ENCODE measurements around the gene ZNF12.

The ZNF12 gene

GRCh38 chr7:6647080-6647479 is 59.7 kb downstream of the ZNF12 start:
- Mint-ChIP-seq H3K27ac (no peak overlapping the region), H3K36me3 (peaks cover 28% of the 10 kb centered on the region), H3K9me3 (no peaks in the 10 kb centered on the region), H3K27me3 (no peaks in the 10 kb centered on the region), H3K4me3 (no peak overlapping the region), H3K4me1 (no peaks in the 10 kb centered on the region)
- ATAC-seq (ENCODE audit: low read depth) (no peak), DNase-seq (ENCODE audit: low spot score in 2 of 2) (no peak)

GRCh38 chr7:6646465-6646864 is 60.3 kb downstream of the ZNF12 start:
- no peak overlapping the region for H3K27ac Mint-ChIP-seq
- ATAC-seq (ENCODE audit: low read depth) (no peak), DNase-seq (ENCODE audit: low spot score in 2 of 2) (no peak)
- peaks cover 32% of the 10 kb centered on the region for H3K36me3 Mint-ChIP-seq
- H3K9me3 Mint-ChIP-seq, result no peaks in the 10 kb centered on the region
- peaks cover 3% of the 10 kb centered on the region for H3K4me1 Mint-ChIP-seq
- H3K4me3 Mint-ChIP-seq, result no peak overlapping the region
- H3K27me3 Mint-ChIP-seq, result no peaks in the 10 kb centered on the region

GRCh38 chr7:6644728-6645127 is 62.0 kb downstream of the ZNF12 start:
- no peak for ATAC-seq (ENCODE audit: low read depth)
- H3K36me3 Mint-ChIP-seq, result peaks cover 28% of the 10 kb centered on the region
- H3K4me3 Mint-ChIP-seq, result no peak overlapping the region
- no peaks in the 10 kb centered on the region for H3K27me3 Mint-ChIP-seq
- no peak for DNase-seq (ENCODE audit: low spot score in 2 of 2)
- no peaks in the 10 kb centered on the region for H3K9me3 Mint-ChIP-seq
- H3K27ac Mint-ChIP-seq, result no peak overlapping the region
- H3K4me1 Mint-ChIP-seq, result peaks cover 7% of the 10 kb centered on the region

- Mint-ChIP-seq H3K27me3 (no peaks in the 10 kb centered on the region), H3K4me3 (no peak overlapping the region), H3K27ac (no peak overlapping the region), H3K36me3 (peaks cover 28% of the 10 kb centered on the region), H3K9me3 (no peaks in the 10 kb centered on the region), H3K4me1 (peaks cover 9% of the 10 kb centered on the region)
- ATAC-seq (ENCODE audit: low read depth) (no peak), DNase-seq (ENCODE audit: low spot score in 2 of 2) (no peak)
Measured at GRCh38 chr7:6643915-6644625, 62.7 kb downstream of the ZNF12 start.

GRCh38 chr7:6642861-6643640 is 63.7 kb downstream of the ZNF12 start:
- H3K36me3 Mint-ChIP-seq, result peaks cover 25% of the 10 kb centered on the region
- no peak overlapping the region for H3K4me3 Mint-ChIP-seq
- ATAC-seq (ENCODE audit: low read depth), result no peak
- H3K4me1 Mint-ChIP-seq, result peaks cover 15% of the 10 kb centered on the region
- no peak for DNase-seq (ENCODE audit: low spot score in 2 of 2)
- H3K27ac Mint-ChIP-seq, result no peak overlapping the region
- no peaks in the 10 kb centered on the region for H3K9me3 Mint-ChIP-seq
- H3K27me3 Mint-ChIP-seq, result no peaks in the 10 kb centered on the region

- Mint-ChIP-seq H3K36me3 (peaks cover 25% of the 10 kb centered on the region), H3K27ac (peak overlapping the region; percentile 45), H3K9me3 (no peaks in the 10 kb centered on the region), H3K27me3 (no peaks in the 10 kb centered on the region), H3K4me1 (peaks cover 18% of the 10 kb centered on the region), H3K4me3 (no peak overlapping the region)
- DNase-seq (ENCODE audit: low spot score in 2 of 2) (no peak), ATAC-seq (ENCODE audit: low read depth) (no peak)
Measured at GRCh38 chr7:6642239-6642839, 64.4 kb downstream of the ZNF12 start.

GRCh38 chr7:6641305-6642035 is 65.3 kb downstream of the ZNF12 start:
- Mint-ChIP-seq H3K4me3 (no peak overlapping the region), H3K27ac (no peak overlapping the region), H3K4me1 (peaks cover 20% of the 10 kb centered on the region), H3K9me3 (no peaks in the 10 kb centered on the region), H3K27me3 (no peaks in the 10 kb centered on the region), H3K36me3 (peaks cover 23% of the 10 kb centered on the region)
- DNase-seq (ENCODE audit: low spot score in 2 of 2) (no peak), ATAC-seq (ENCODE audit: low read depth) (no peak)

- H3K4me3 Mint-ChIP-seq, result no peak overlapping the region
- ATAC-seq (ENCODE audit: low read depth), result no peak
Measured at GRCh38 chr7:6640246-6640721, 66.5 kb downstream of the ZNF12 start.

GRCh38 chr7:6639627-6640026 is 67.1 kb downstream of the ZNF12 start:
- ATAC-seq (ENCODE audit: low read depth), result no peak
- Mint-ChIP-seq H3K36me3 (peaks cover 23% of the 10 kb centered on the region), H3K9me3 (no peaks in the 10 kb centered on the region), H3K4me3 (no peak overlapping the region), H3K27ac (peak overlapping the region; percentile 93), H3K27me3 (no peaks in the 10 kb centered on the region), H3K4me1 (peaks cover 23% of the 10 kb centered on the region)
- no peak for DNase-seq (ENCODE audit: low spot score in 2 of 2)

More at GRCh38 chr7:6640246-6640721, 66.5 kb downstream of the ZNF12 start:
- Mint-ChIP-seq H3K9me3 (no peaks in the 10 kb centered on the region), H3K27me3 (no peaks in the 10 kb centered on the region), H3K27ac (no peak overlapping the region), H3K4me1 (peaks cover 23% of the 10 kb centered on the region), H3K36me3 (peaks cover 23% of the 10 kb centered on the region)
- no peak for DNase-seq (ENCODE audit: low spot score in 2 of 2)

- Mint-ChIP-seq H3K9me3 (peaks cover under 1% of the 10 kb centered on the region), H3K4me1 (peaks cover 24% of the 10 kb centered on the region), H3K36me3 (peaks cover 22% of the 10 kb centered on the region), H3K27me3 (no peaks in the 10 kb centered on the region), H3K27ac (peak overlapping the region; percentile 93), H3K4me3 (peak overlapping the region; percentile 84)
- DNase-seq (ENCODE audit: low spot score in 2 of 2) (no peak), ATAC-seq (ENCODE audit: low read depth) (no peak)
Measured at GRCh38 chr7:6639032-6639431, 67.7 kb downstream of the ZNF12 start.
